NB4 (cell line): Measurements from ENCODE around the gene ORMDL3.

ENCODE experiments used
- POLR2A ChIP-seq: IDR thresholded peaks from 2 replicates; pipeline ENCODE4 v1.6.1; 2011; ENCODE audit warnings: mild to moderate bottlenecking; ENCODE audit not compliant: insufficient read length; ENCODE audit errors: extremely low read depth
- TF ChIP-seq, protein P1 (sequence below): IDR thresholded peaks from one replicate; pipeline ENCODE4 v1.5.1; 2012; ENCODE audit warnings: low read depth, low read length
- TF ChIP-seq, protein P2 (sequence below): IDR thresholded peaks from 2 replicates; pipeline ENCODE4 v1.6.1; 2011; ENCODE audit warnings: low read depth, low read length

DNA sequence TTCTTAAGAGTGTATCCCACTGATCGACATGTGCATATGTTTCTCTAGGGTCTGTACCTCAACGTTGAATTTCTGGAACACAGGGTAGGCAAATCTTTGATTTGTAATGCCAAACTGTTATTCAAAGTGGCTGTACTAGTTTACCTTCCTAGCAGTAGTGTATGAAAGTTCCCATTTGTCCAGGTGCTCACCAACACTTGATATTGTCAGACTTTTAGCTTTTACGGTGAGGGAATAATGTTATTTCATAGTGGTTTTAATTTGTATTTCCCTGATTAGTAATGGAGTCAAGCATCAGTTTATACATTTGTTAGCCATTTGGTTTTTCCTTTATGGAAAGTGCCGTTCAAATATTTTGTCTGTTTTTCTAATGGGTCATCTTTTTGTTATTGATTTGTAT is 29.3 kb downstream of the ORMDL3 start:
- no peak for TF ChIP-seq POLR2A
- TF ChIP-seq, protein P1, sequence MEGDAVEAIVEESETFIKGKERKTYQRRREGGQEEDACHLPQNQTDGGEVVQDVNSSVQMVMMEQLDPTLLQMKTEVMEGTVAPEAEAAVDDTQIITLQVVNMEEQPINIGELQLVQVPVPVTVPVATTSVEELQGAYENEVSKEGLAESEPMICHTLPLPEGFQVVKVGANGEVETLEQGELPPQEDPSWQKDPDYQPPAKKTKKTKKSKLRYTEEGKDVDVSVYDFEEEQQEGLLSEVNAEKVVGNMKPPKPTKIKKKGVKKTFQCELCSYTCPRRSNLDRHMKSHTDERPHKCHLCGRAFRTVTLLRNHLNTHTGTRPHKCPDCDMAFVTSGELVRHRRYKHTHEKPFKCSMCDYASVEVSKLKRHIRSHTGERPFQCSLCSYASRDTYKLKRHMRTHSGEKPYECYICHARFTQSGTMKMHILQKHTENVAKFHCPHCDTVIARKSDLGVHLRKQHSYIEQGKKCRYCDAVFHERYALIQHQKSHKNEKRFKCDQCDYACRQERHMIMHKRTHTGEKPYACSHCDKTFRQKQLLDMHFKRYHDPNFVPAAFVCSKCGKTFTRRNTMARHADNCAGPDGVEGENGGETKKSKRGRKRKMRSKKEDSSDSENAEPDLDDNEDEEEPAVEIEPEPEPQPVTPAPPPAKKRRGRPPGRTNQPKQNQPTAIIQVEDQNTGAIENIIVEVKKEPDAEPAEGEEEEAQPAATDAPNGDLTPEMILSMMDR, result no peak
- TF ChIP-seq, protein P2, sequence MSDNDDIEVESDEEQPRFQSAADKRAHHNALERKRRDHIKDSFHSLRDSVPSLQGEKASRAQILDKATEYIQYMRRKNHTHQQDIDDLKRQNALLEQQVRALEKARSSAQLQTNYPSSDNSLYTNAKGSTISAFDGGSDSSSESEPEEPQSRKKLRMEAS, result no peak
